A549 (cell line): ENCODE results near the gene MLANA. TPM values are rescaled to one million over a fixed set of nuclear protein-coding genes. Genes with fewer than 3 reads are reported as not detected.

Experiments used
- ATAC-seq, 2 experiments: fragments of 200-7000 bp in 1 of 2; fragments of >200 bp in 1 of 2; cut with Nextera tagmentation in 1 of 2; cut with Tn5 transposase in 1 of 2; 3 replicates each; pipeline versions ENCODE4 v1.8.0 to v1.9.1; 2018 to 2020; ENCODE audit warnings: mild to moderate bottlenecking in 1 of 2, moderate library complexity in 1 of 2
- CTCF ChIA-PET: fragments of 300-600 bp; sonication (Branson Sonifier 250); formaldehyde crosslinking; extraction: SDS; loops from one replicate; lab custom pipeline; 2021; ENCODE audit warnings: antibody characterized with exemption, inconsistent platforms; lab: Yijun Ruan, JAX
- POLR2A ChIA-PET: fragments of 350-600 bp; formaldehyde crosslinking; extraction: SDS; loops from one replicate; lab custom pipeline; 2021; ENCODE audit warnings: antibody characterized with exemption, inconsistent platforms; lab: Yijun Ruan, JAX
- DNase-seq, 2 experiments: peaks; one replicate each; pipeline versions ENCODE4 v3.0.0 to v3.0.0-alpha.2; 2011 to 2016; ENCODE audit warnings: low read depth in 1 of 2, low spot score in 1 of 2
- FAIRE-seq: peaks from 2 replicates; lab custom pipeline; 2011; peaks lifted over from hg19 to GRCh38; lab: Jason Lieb, UNC
- H3K27ac ChIP-seq, 2 experiments: fragments of >200 bp; sonication (Bioruptor Twin); formaldehyde crosslinking; 3 replicates each; pipeline ENCODE4 v1.5.1; 2016 to 2017
- H3K4me1 ChIP-seq: fragments of >200 bp; sonication (Bioruptor Twin); formaldehyde crosslinking; 3 replicates; pipeline ENCODE4 v1.6.1; 2016
- H3K4me2 ChIP-seq: fragments of >200 bp; sonication (Bioruptor Twin); formaldehyde crosslinking; 3 replicates; pipeline ENCODE4 v1.6.1; 2016
- H3K4me3 ChIP-seq: fragments of >200 bp; sonication (Bioruptor Twin); formaldehyde crosslinking; 3 replicates; pipeline ENCODE4 v1.5.1; 2016
- H3K9me3 ChIP-seq: fragments of >200 bp; sonication (Bioruptor Twin); formaldehyde crosslinking; 3 replicates; pipeline ENCODE4 v1.6.1; 2016
- CBX2 ChIP-seq: fragments of 200-600 bp; sonication (generic); IDR thresholded peaks from 2 replicates; pipeline ENCODE4 v1.6.1; 2016; ENCODE audit warnings: low read depth, mild to moderate bottlenecking, borderline replicate concordance
- CEBPB ChIP-seq, 2 experiments: fragments of >200 bp in 1 of 2; sonication (Bioruptor Twin) in 1 of 2; formaldehyde crosslinking in 1 of 2; IDR thresholded peaks; 2 replicates each; pipeline ENCODE4 v1.6.1; 2012 to 2016
- CHD2 ChIP-seq: fragments of 150-350 bp; IDR thresholded peaks from 2 replicates; pipeline ENCODE4 v1.6.1; 2014; ENCODE audit warnings: low read length; ENCODE audit not compliant: partially characterized antibody
- CHD4 ChIP-seq: fragments of 200-600 bp; sonication (generic); IDR thresholded peaks from 2 replicates; pipeline ENCODE4 v1.6.1; 2016; ENCODE audit warnings: antibody characterized with exemption, mild to moderate bottlenecking, borderline replicate concordance
- CTCF ChIP-seq: fragments of >200 bp; sonication (Bioruptor Twin); formaldehyde crosslinking; IDR thresholded peaks from 3 replicates; pipeline ENCODE4 v1.5.1; 2016
- E2F6 ChIP-seq: IDR thresholded peaks from 2 replicates; pipeline ENCODE4 v1.6.1; 2012; ENCODE audit warnings: low read depth, borderline replicate concordance
- FOSB ChIP-seq: fragments of 250-450 bp; sonication (Bioruptor Pico); IDR thresholded peaks from 2 replicates; pipeline ENCODE4 v1.5.0; 2020; ENCODE audit warnings: mild to moderate bottlenecking, moderate library complexity
- FOXS1 ChIP-seq: fragments of 250-450 bp; sonication (Bioruptor Pico); IDR thresholded peaks from 2 replicates; pipeline ENCODE4 v1.5.0; 2020; ENCODE audit warnings: mild to moderate bottlenecking, moderate library complexity
- GATA3 ChIP-seq: IDR thresholded peaks from 2 replicates; pipeline ENCODE4 v1.6.1; 2012; ENCODE audit warnings: borderline replicate concordance
- HDAC2 ChIP-seq: fragments of 200-600 bp; sonication (generic); IDR thresholded peaks from 2 replicates; pipeline ENCODE4 v1.6.1; 2016
- HMGXB4 ChIP-seq: fragments of 250-450 bp; sonication (Bioruptor Pico); IDR thresholded peaks from 2 replicates; pipeline ENCODE4 v1.5.0; 2021; ENCODE audit warnings: mild to moderate bottlenecking, moderate library complexity, borderline replicate concordance
- HOXB13 ChIP-seq: fragments of 250-450 bp; sonication (Bioruptor Pico); IDR thresholded peaks from 2 replicates; pipeline ENCODE4 v1.5.0; 2020; ENCODE audit warnings: low read depth, mild to moderate bottlenecking, moderate library complexity
- JUN ChIP-seq, 2 experiments: fragments of >200 bp; sonication (Bioruptor Twin); formaldehyde crosslinking; IDR thresholded peaks; 2 replicates in 1 of 2; 3 replicates in 1 of 2; pipeline ENCODE4 v1.6.1; 2016 to 2017
- KDM1A ChIP-seq: fragments of 200-600 bp; sonication (generic); IDR thresholded peaks from 2 replicates; pipeline ENCODE4 v1.6.1; 2016; ENCODE audit warnings: low read depth, mild to moderate bottlenecking
- MAFK ChIP-seq: fragments of 450-650 bp; IDR thresholded peaks from 2 replicates; pipeline ENCODE4 v1.6.1; 2014; ENCODE audit not compliant: partially characterized antibody
- POLR2AphosphoS2 ChIP-seq: conservative IDR thresholded peaks from 2 replicates; pipeline ENCODE4 v1.6.1; 2012; ENCODE audit warnings: low read length, improper control_type of control experiment, inconsistent platforms
- REST ChIP-seq: fragments of 200-600 bp; sonication (generic); IDR thresholded peaks from 2 replicates; pipeline ENCODE4 v1.6.1; 2016; ENCODE audit warnings: antibody characterized with exemption, mild to moderate bottlenecking, moderate library complexity
- RFX5 ChIP-seq: fragments of 450-650 bp; IDR thresholded peaks from 2 replicates; pipeline ENCODE4 v1.7.1; 2014; ENCODE audit warnings: antibody characterized with exemption, mild to moderate bottlenecking, moderate library complexity
- TP53 ChIP-seq: fragments of 250-450 bp; sonication (Bioruptor Pico); IDR thresholded peaks from 2 replicates; pipeline ENCODE4 v1.5.0; 2021; ENCODE audit warnings: mild to moderate bottlenecking, moderate library complexity
- ZC3H11A ChIP-seq: fragments of 450-650 bp; IDR thresholded peaks from 2 replicates; pipeline ENCODE4 v1.6.1; 2014; ENCODE audit warnings: antibody characterized with exemption, mild to moderate bottlenecking
- ZSCAN20 ChIP-seq: fragments of 250-450 bp; sonication (Bioruptor Pico); IDR thresholded peaks from 2 replicates; pipeline ENCODE4 v1.8.0; 2022; ENCODE audit warnings: mild to moderate bottlenecking, moderate library complexity
- WGBS: methylation state at CpG from one replicate; pipeline ENCODE4 v1.1.6; 2017; ENCODE audit errors: missing lambda C conversion rate; 5-methylcytosine and 5-hydroxymethylcytosine counted together
- polyA plus RNA-seq, 4 experiments: library from polyadenylated mRNA; depleted of rRNA in 3 of 4; stranded (reverse); fragments of >200 nt; fragmentation: RNase III in 1 of 4; extraction: RNeasy Plus Mini Kit Qiagen cat#74134 plus additional on column Dnase treatment in 1 of 4; gene quantifications; 2 replicates in 3 of 4; 3 replicates in 1 of 4; pipeline ENCODE4 v1.2.3, GENCODE V29; 2011 to 2017

The MLANA gene
- polyA plus RNA-seq, 2 of the 4 experiments (the other 2 are of a cell fraction): not detected

- 74% methylated on average over 3 of the region's 3 CpGs for WGBS
- Histone ChIP-seq H3K4me3 (no peak overlapping the region), H3K4me1 (no peaks in the 10 kb centered on the region), H3K4me2 (no peak overlapping the region), H3K9me3 (no peaks in the 10 kb centered on the region), H3K27ac (no peak overlapping the region)
- CTCF ChIA-PET: interaction anchor here (1.1 to 1.4 kb wide), 2 partner anchors 10 to 23 kb away, joined by 4 read pairs; no protein-coding TSS in a partner anchor
- ATAC-seq (no peak), FAIRE-seq (no peak), DNase-seq (no peak)
- POLR2A ChIA-PET: no interaction called here
- TF ChIP-seq ZC3H11A (no peak), HDAC2 (no peak)
Measured at GRCh38 chr9:5909976-5910375, 19.3 kb downstream of the MLANA start.

GRCh38 chr9:5910413-5911057, 19.8 kb downstream of the MLANA start:
- Histone ChIP-seq H3K4me3 (no peak overlapping the region), H3K9me3 (no peaks in the 10 kb centered on the region)
- TF ChIP-seq CEBPB (IDR thresholded peaks at IDR 0.05) (peak in 1 of 2 experiments; percentile 15; a peak in 1 of 4 replicates), ZSCAN20 (CRISPR knock-in tag) (no peak)
- TF ChIP-seq, all 56 proteins: peak for 1
- ATAC-seq (no peak), FAIRE-seq (no peak), DNase-seq (no peak)
- CTCF ChIA-PET: no interaction called here
- no peak overlapping the region for H3K4me2 ChIP-seq
- H3K27ac ChIP-seq: peak overlapping the region in 1 of 2 experiments; percentile 24; a peak in 2 of 6 replicates
- POLR2A ChIA-PET: no interaction called here
- 84% methylated on average over 1 of the region's 1 CpG for WGBS
- H3K4me1 ChIP-seq: no peaks in the 10 kb centered on the region

GRCh38 chr9:5915438-5915837, 24.7 kb downstream of the MLANA start:
- DNase-seq (no peak), ATAC-seq (no peak), FAIRE-seq (no peak)
- TF ChIP-seq JUN (IDR thresholded peaks at IDR 0.05): no peak
- no peak for TF ChIP-seq FOSB (CRISPR knock-in tag)
- TF ChIP-seq POLR2AphosphoS2: no peak
- no peak for TF ChIP-seq GATA3
- no peak for TF ChIP-seq CHD4
- TF ChIP-seq E2F6: no peak
- TF ChIP-seq MAFK: no peak
- TF ChIP-seq CBX2: no peak
- TF ChIP-seq HMGXB4: no peak
- ChIA-PET POLR2A (no interaction called here), CTCF (interaction anchor here (1.6 to 1.8 kb wide), 2 partner anchors 29 to 82 kb away, joined by 5 read pairs; partner anchors contain the start of gene ERMP1)
- no peak overlapping the region for H3K4me3 ChIP-seq
- no peak overlapping the region for H3K4me2 ChIP-seq
- H3K9me3 ChIP-seq: no peaks in the 10 kb centered on the region
- 86% methylated on average over 4 of the region's 4 CpGs for WGBS
- no peak overlapping the region for H3K27ac ChIP-seq
- no peaks in the 10 kb centered on the region for H3K4me1 ChIP-seq

GRCh38 chr9:5917273-5917672, 26.6 kb downstream of the MLANA start:
- Histone ChIP-seq H3K4me1 (no peaks in the 10 kb centered on the region), H3K9me3 (no peaks in the 10 kb centered on the region), H3K27ac (no peak overlapping the region), H3K4me3 (no peak overlapping the region), H3K4me2 (no peak overlapping the region)
- POLR2A ChIA-PET: no interaction called here
- CTCF ChIA-PET: interaction anchor here (1.1 to 1.7 kb wide), 3 partner anchors 10 to 389 kb away, joined by 3 to 10 read pairs (median 4); no protein-coding TSS in a partner anchor
- FAIRE-seq (no peak), DNase-seq (no peak), ATAC-seq (no peak)
- WGBS: 93% methylated on average over 4 of the region's 4 CpGs
- TF ChIP-seq KDM1A: no peak
- TF ChIP-seq HOXB13 (CRISPR knock-in tag): no peak
- TF ChIP-seq FOXS1 (CRISPR knock-in tag): no peak
- no peak for TF ChIP-seq RFX5
- no peak for TF ChIP-seq CHD4
- TF ChIP-seq POLR2AphosphoS2: no peak
- no peak for TF ChIP-seq CHD2
- TF ChIP-seq CTCF: no peak
- TF ChIP-seq ZC3H11A: no peak
- no peak for TF ChIP-seq TP53 (CRISPR knock-in tag)
- no peak for TF ChIP-seq REST
- TF ChIP-seq MAFK: no peak
